NCI-H82 treated with DMSO at 0.1 percent for 48 hours (cell line): ENCODE data around the gene RTKN.

Experiments used
- DNase-seq: peaks from one replicate; lab custom pipeline; 2025; ENCODE audit not compliant: unreplicated experiment; lab: John Stamatoyannopoulos, UW

Gene RTKN

DNA sequence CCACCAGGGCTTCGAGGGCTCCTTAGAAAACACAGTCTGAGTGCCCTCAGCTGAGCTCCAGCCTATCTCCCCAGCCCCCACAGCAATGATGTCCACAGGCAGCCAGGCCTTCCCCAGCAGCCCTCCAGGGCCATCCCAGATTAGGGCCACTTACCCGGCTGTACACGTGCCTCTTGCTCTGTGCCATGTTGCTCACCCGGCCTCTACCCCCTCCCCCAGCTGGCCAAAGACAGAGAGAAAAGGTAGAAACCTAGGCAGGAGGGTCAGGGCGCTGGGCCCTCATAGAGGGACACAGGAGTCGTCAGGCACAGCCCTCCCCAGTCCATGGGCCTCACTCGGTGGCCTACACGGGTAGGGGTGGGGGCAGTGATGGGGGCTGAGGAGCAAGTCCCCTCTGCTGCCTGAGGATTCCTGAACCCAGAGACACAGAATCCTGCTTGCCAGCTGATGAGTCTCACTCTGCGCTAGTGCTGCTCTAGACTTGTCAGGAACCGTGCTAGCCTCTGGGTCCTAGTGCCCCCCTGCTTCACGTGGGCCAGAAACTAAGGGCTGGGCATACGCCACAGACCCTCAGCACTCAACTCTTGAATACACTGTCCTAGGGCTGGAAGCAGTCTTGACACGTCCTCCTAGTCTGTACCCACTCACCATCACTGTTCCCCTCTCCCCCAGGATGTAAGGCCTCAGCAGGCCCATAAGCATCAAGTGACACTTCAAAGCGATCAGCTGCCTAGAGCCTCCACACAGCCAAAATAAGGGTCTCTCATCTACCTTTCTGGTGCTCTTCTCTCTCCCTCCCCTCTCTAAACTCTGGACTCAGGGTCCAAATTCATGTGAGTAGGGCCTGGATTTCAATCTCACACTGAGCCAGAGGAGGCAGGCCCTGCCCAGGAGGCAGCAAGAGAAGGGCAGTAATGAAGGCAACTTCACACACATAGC lies 61.6 kb downstream of the RTKN start, which contains the start of gene DCTN1:
Gene DCTN1, minus strand, starts transcription at position 461 of the 939 bp plus-strand sequence. Its CDS starts 274 bp downstream, at position 187.
- DNase-seq, result no peak

DNA sequence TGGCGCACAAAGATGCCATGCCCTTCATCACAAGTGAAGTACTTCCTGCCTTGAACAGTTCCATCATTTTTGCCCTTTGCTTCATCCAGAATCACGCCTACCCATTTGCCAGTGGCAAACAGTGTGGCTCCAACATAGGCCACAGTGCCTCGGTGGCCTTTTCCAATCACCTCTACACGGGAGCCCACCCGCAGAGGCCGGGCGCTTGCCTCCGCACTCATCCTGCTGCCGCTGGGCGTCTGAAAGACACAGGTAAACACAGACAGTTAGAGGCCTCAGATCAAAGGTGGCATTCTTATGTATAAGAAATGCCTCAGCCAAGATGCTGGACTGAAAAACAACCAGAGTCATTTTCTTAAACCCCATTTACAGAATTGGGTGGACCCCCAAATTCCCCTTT lies 63.7 kb downstream of the RTKN start:
- no peak for DNase-seq

DNA sequence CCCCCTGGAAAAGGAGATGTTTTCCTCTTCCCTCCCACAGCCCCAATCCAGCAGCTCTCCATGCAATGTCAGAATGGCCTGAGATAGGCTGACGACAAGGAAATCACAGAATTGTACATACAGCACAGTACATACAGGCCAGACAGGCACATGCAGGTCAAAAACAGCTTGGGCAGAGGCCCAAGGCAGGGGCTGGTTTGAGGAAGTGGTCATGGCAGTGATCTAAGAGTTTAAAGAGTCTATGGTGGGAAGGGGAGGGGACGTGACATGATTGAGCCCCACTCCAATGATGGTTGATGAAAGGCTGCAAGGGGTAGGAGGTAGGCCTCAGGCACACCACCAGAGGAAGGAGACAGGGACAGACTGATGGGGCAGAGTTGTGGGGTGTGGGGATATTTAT lies 65.9 kb downstream of the RTKN start:
- DNase-seq, result no peak
